Measurements from ENCODE around the gene GATA6.

The GATA6 gene

GRCh38 chr18:22167471-22168241 is 1.7 kb upstream of the GATA6 start:
- peaks cover 20% of the 10 kb centered on the region for H3K4me1 ChIP-seq (ENCODE audit: control insufficient read depth, low read depth, low read length)
- peaks cover 100% of the 10 kb centered on the region for H3K27me3 ChIP-seq (ENCODE audit: control insufficient read depth, insufficient read depth, low read length)
- no peak overlapping the region for H3K27ac ChIP-seq (ENCODE audit: low read length)
- H3K9me3 ChIP-seq (ENCODE audit: control insufficient read depth, low read depth, low read length): no peaks in the 10 kb centered on the region
- H3K9ac ChIP-seq (ENCODE audit: low read length): no peak overlapping the region
- no peaks in the 10 kb centered on the region for H3K36me3 ChIP-seq (ENCODE audit: control insufficient read depth, low read depth, low read length)
- H3K4me3 ChIP-seq (ENCODE audit: low read length): peak overlapping the region; percentile 64

- Histone ChIP-seq H3K27me3 (ENCODE audit: control insufficient read depth, insufficient read depth, low read length) (peaks cover 100% of the 10 kb centered on the region), H3K4me3 (ENCODE audit: low read length) (peak overlapping the region; percentile 64), H3K9ac (ENCODE audit: low read length) (no peak overlapping the region)
These were observed 948 bp upstream of the GATA6 start for GRCh38 chr18:22168360-22168921.

DNA sequence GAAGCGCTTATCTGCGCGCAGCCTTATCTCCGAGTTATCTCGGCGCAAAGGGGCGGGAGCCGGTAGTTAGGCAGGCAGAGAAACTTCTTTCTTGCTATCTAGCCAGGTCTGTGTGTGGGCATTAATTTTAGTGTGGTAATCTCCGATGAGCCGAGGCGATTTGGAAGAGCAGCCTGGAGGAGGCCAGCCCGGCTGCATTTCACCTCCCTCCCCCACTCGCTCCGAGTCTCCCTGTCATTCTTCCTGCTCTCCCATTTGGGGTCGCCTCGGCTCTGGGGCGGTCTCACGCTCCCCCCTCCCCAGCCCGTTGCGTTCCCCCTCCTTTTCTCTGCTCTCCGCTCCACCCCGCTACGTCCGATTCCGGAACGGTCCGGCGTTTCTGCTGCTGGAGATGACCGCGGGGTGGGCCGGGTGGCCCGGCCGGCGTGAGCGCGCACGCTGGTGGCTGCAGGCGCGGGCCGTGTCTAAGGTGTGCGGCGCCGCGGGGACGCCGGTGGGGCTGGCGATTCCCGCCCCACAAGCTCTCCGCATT is 566 bp downstream of the GATA6 start:
- Histone ChIP-seq H3K27ac (ENCODE audit: low read length) (no peak overlapping the region), H3K9ac (ENCODE audit: low read length) (no peak overlapping the region), H3K4me1 (ENCODE audit: control insufficient read depth, low read depth, low read length) (peaks cover 20% of the 10 kb centered on the region), H3K27me3 (ENCODE audit: control insufficient read depth, insufficient read depth, low read length) (peaks cover 100% of the 10 kb centered on the region), H3K4me3 (ENCODE audit: low read length) (peak overlapping the region; percentile 64), H3K36me3 (ENCODE audit: control insufficient read depth, low read depth, low read length) (no peaks in the 10 kb centered on the region), H3K9me3 (ENCODE audit: control insufficient read depth, low read depth, low read length) (no peaks in the 10 kb centered on the region)

More at GRCh38 chr18:22168360-22168921, 948 bp upstream of the GATA6 start:
- H3K27ac ChIP-seq (ENCODE audit: low read length): no peak overlapping the region
- H3K36me3 ChIP-seq (ENCODE audit: control insufficient read depth, low read depth, low read length): no peaks in the 10 kb centered on the region
- no peaks in the 10 kb centered on the region for H3K9me3 ChIP-seq (ENCODE audit: control insufficient read depth, low read depth, low read length)
- H3K4me1 ChIP-seq (ENCODE audit: control insufficient read depth, low read depth, low read length): peaks cover 20% of the 10 kb centered on the region

DNA sequence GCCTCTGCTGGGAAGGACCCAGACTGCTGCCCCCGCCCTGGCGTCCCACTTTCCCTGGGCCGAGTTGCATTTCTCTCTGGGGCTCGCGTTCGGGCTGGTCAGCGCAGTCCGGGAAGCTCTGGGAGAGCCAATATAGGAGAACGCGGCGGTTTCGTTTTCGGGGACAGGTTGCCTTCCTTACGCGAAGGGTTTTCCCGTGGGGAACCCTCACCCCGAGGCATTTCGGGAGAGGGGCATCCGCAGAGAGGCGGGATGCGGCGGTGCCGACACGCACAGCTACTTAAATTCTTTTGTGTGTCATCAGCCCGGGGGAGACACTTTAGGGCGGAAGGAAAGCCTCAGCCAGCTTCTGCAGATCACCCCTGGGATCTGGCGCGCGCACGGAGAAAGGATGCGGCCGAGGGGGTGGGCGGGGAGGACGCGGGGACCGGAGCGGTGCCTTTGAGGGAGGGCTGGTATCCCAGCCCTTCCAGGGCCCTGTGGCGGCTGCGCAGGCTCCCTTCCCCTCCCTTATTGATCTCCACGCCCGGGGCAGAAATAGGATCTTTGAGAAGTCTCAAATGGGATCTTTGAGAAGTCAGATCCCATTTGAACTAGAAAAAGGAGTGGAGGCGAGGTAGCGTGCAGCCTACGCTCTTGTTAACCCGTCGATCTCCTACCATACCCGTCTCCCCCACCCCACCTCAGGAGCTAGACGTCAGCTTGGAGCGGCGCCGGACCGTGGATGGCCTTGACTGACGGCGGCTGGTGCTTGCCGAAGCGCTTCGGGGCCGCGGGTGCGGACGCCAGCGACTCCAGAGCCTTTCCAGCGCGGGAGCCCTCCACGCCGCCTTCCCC is 1.2 kb downstream of the GATA6 start:
- Histone ChIP-seq H3K9ac (ENCODE audit: low read length) (no peak overlapping the region), H3K4me3 (ENCODE audit: low read length) (peak overlapping the region; percentile 64), H3K36me3 (ENCODE audit: control insufficient read depth, low read depth, low read length) (no peaks in the 10 kb centered on the region), H3K9me3 (ENCODE audit: control insufficient read depth, low read depth, low read length) (no peaks in the 10 kb centered on the region), H3K4me1 (ENCODE audit: control insufficient read depth, low read depth, low read length) (peaks cover 20% of the 10 kb centered on the region), H3K27me3 (ENCODE audit: control insufficient read depth, insufficient read depth, low read length) (peaks cover 100% of the 10 kb centered on the region), H3K27ac (ENCODE audit: low read length) (no peak overlapping the region)

DNA sequence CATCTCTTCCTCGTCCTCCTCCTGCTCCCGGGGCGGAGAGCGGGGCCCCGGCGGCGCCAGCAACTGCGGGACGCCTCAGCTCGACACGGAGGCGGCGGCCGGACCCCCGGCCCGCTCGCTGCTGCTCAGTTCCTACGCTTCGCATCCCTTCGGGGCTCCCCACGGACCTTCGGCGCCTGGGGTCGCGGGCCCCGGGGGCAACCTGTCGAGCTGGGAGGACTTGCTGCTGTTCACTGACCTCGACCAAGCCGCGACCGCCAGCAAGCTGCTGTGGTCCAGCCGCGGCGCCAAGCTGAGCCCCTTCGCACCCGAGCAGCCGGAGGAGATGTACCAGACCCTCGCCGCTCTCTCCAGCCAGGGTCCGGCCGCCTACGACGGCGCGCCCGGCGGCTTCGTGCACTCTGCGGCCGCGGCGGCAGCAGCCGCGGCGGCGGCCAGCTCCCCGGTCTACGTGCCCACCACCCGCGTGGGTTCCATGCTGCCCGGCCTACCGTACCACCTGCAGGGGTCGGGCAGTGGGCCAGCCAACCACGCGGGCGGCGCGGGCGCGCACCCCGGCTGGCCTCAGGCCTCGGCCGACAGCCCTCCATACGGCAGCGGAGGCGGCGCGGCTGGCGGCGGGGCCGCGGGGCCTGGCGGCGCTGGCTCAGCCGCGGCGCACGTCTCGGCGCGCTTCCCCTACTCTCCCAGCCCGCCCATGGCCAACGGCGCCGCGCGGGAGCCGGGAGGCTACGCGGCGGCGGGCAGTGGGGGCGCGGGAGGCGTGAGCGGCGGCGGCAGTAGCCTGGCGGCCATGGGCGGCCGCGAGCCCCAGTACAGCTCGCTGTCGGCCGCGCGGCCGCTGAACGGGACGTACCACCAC is 2.1 kb downstream of the GATA6 start:
- Histone ChIP-seq H3K36me3 (ENCODE audit: control insufficient read depth, low read depth, low read length) (no peaks in the 10 kb centered on the region), H3K27me3 (ENCODE audit: control insufficient read depth, insufficient read depth, low read length) (peaks cover 100% of the 10 kb centered on the region), H3K27ac (ENCODE audit: low read length) (no peak overlapping the region)

DNA sequence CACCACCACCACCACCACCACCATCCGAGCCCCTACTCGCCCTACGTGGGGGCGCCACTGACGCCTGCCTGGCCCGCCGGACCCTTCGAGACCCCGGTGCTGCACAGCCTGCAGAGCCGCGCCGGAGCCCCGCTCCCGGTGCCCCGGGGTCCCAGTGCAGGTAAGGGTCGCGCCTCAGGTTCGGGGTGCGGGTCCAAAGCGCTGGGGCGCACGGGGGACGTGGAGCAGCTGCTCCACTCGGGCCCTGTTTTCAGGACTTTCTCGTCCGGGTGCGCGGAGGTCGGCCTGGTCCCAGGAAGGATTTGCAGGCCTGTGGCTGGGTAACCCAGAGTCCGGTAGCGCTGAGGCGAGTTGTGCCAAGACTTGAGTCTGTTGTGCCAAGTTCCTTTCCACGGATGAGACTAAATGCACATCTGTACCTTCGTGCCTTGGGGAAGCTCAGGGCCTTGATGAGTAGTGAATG is 2.8 kb downstream of the GATA6 start:
- Histone ChIP-seq H3K36me3 (ENCODE audit: control insufficient read depth, low read depth, low read length) (no peaks in the 10 kb centered on the region), H3K9ac (ENCODE audit: low read length) (no peak overlapping the region), H3K9me3 (ENCODE audit: control insufficient read depth, low read depth, low read length) (no peaks in the 10 kb centered on the region), H3K4me1 (ENCODE audit: control insufficient read depth, low read depth, low read length) (peaks cover 13% of the 10 kb centered on the region), H3K27me3 (ENCODE audit: control insufficient read depth, insufficient read depth, low read length) (peaks cover 100% of the 10 kb centered on the region), H3K27ac (ENCODE audit: low read length) (no peak overlapping the region), H3K4me3 (ENCODE audit: low read length) (no peak overlapping the region)

More for the DNA sequence above, 2.1 kb downstream of the GATA6 start:
- Histone ChIP-seq H3K4me3 (ENCODE audit: low read length) (no peak overlapping the region), H3K9me3 (ENCODE audit: control insufficient read depth, low read depth, low read length) (no peaks in the 10 kb centered on the region), H3K9ac (ENCODE audit: low read length) (no peak overlapping the region), H3K4me1 (ENCODE audit: control insufficient read depth, low read depth, low read length) (peaks cover 13% of the 10 kb centered on the region)

DNA sequence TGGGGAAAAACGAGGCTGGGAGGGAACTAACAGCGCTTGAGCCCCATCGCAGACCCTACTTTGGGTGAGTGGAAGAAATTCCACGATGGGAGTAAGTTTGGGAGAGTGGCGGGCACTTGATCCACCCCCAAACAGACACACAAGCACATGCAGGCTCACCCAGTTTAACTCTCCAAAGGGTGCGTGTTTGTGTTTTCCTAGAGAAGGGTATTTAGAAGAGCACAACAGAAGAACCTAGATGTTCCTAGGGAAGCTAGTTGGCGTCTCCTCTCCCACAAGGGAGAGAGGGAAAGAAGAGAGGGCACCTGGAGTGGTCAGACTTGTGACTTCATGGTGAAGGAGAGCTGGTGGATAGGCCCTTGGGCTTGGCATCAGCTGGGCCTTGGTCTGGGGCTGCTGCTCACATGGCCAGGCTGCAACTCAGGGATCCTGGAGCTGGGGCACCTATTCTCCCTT is 3.2 kb downstream of the GATA6 start:
- H3K36me3 ChIP-seq (ENCODE audit: control insufficient read depth, low read depth, low read length): no peaks in the 10 kb centered on the region
- no peak overlapping the region for H3K4me3 ChIP-seq (ENCODE audit: low read length)
- H3K27ac ChIP-seq (ENCODE audit: low read length): no peak overlapping the region
- H3K4me1 ChIP-seq (ENCODE audit: control insufficient read depth, low read depth, low read length): peaks cover 13% of the 10 kb centered on the region
- peaks cover 100% of the 10 kb centered on the region for H3K27me3 ChIP-seq (ENCODE audit: control insufficient read depth, insufficient read depth, low read length)
- H3K9ac ChIP-seq (ENCODE audit: low read length): no peak overlapping the region
- H3K9me3 ChIP-seq (ENCODE audit: control insufficient read depth, low read depth, low read length): no peaks in the 10 kb centered on the region

GRCh38 chr18:22173221-22173927 is 4.0 kb downstream of the GATA6 start:
- no peak overlapping the region for H3K4me3 ChIP-seq (ENCODE audit: low read length)
- H3K36me3 ChIP-seq (ENCODE audit: control insufficient read depth, low read depth, low read length): no peaks in the 10 kb centered on the region
- no peak overlapping the region for H3K27ac ChIP-seq (ENCODE audit: low read length)
- peaks cover 8% of the 10 kb centered on the region for H3K4me1 ChIP-seq (ENCODE audit: control insufficient read depth, low read depth, low read length)
- peaks cover 100% of the 10 kb centered on the region for H3K27me3 ChIP-seq (ENCODE audit: control insufficient read depth, insufficient read depth, low read length)
- H3K9me3 ChIP-seq (ENCODE audit: control insufficient read depth, low read depth, low read length): no peaks in the 10 kb centered on the region
- no peak overlapping the region for H3K9ac ChIP-seq (ENCODE audit: low read length)

DNA sequence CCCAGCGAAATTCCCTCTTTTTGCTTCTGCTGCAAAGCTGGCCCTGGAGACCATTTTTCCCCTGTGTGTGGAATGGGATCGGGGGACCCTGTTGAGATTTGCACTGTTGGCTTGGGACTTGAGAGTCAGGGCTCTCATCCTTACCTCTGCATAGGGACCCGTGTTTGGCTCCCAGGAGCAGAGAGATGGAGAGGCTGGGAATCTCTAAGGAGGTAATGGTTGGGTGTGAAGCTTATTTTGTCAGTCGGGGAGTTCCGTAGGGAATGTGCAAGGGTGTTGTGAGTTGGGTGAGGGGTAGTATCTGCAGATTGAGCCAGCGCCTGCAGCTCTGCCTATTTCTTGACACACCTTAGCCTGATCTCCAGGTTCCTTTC is 4.5 kb downstream of the GATA6 start:
- Histone ChIP-seq H3K9me3 (ENCODE audit: control insufficient read depth, low read depth, low read length) (no peaks in the 10 kb centered on the region), H3K4me1 (ENCODE audit: control insufficient read depth, low read depth, low read length) (peaks cover 6% of the 10 kb centered on the region), H3K4me3 (ENCODE audit: low read length) (no peak overlapping the region), H3K9ac (ENCODE audit: low read length) (no peak overlapping the region), H3K27me3 (ENCODE audit: control insufficient read depth, insufficient read depth, low read length) (peaks cover 100% of the 10 kb centered on the region), H3K27ac (ENCODE audit: low read length) (no peak overlapping the region), H3K36me3 (ENCODE audit: control insufficient read depth, low read depth, low read length) (no peaks in the 10 kb centered on the region)

GRCh38 chr18:22174341-22175145 is 5.2 kb downstream of the GATA6 start:
- no peaks in the 10 kb centered on the region for H3K36me3 ChIP-seq (ENCODE audit: control insufficient read depth, low read depth, low read length)
- no peak overlapping the region for H3K4me3 ChIP-seq (ENCODE audit: low read length)
- H3K27me3 ChIP-seq (ENCODE audit: control insufficient read depth, insufficient read depth, low read length): peaks cover 100% of the 10 kb centered on the region
- H3K9ac ChIP-seq (ENCODE audit: low read length): no peak overlapping the region
- no peak overlapping the region for H3K27ac ChIP-seq (ENCODE audit: low read length)
- H3K4me1 ChIP-seq (ENCODE audit: control insufficient read depth, low read depth, low read length): peaks cover 6% of the 10 kb centered on the region
- H3K9me3 ChIP-seq (ENCODE audit: control insufficient read depth, low read depth, low read length): no peaks in the 10 kb centered on the region
